ENCODE measurements around the gene RASA2. TPM values are rescaled to one million over a fixed set of nuclear protein-coding genes. Genes with fewer than 3 reads are reported as not detected.
"Not testable (repeated sequence)": the region's sequence is repeated elsewhere in the genome, so short reads cannot be mapped to it uniquely, and the experiment has no call there.

Gene RASA2
- total RNA-seq, 3 donors from 2014 or later, result 15.2 to 43.2 (median 22.0) TPM

DNA sequence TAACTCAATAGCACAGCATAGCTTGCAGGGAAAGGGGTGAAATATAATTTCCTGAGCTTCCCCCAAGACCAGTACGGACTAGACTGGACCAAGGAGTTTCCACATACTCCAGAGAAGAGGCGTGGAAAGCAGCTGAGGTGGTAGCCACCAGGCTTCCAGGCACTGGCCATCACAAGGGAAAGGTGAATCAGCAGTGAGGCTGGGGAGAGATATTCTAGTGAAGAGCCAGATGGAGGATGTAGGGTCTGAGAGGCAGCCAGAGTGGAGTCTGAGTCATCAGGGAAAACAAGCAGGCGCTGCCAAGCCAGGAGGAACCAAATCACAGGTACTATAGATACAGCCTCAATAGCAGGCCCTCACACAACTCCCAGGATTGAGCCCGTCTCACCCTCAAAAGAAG lies 9.6 kb upstream of the RASA2 start:
- Histone ChIP-seq H3K9me3 (no peaks in the 10 kb centered on the region), H3K4me3 (no peak overlapping the region), H3K27me3 (no peaks in the 10 kb centered on the region), H3K27ac (peak overlapping the region in 1 of 2 donors; percentile 30), H3K36me3 (no peaks in the 10 kb centered on the region), H3K4me1 (no peaks in the 10 kb centered on the region)
- TF ChIP-seq, protein P1, sequence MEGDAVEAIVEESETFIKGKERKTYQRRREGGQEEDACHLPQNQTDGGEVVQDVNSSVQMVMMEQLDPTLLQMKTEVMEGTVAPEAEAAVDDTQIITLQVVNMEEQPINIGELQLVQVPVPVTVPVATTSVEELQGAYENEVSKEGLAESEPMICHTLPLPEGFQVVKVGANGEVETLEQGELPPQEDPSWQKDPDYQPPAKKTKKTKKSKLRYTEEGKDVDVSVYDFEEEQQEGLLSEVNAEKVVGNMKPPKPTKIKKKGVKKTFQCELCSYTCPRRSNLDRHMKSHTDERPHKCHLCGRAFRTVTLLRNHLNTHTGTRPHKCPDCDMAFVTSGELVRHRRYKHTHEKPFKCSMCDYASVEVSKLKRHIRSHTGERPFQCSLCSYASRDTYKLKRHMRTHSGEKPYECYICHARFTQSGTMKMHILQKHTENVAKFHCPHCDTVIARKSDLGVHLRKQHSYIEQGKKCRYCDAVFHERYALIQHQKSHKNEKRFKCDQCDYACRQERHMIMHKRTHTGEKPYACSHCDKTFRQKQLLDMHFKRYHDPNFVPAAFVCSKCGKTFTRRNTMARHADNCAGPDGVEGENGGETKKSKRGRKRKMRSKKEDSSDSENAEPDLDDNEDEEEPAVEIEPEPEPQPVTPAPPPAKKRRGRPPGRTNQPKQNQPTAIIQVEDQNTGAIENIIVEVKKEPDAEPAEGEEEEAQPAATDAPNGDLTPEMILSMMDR (IDR thresholded peaks at IDR 0.05), result no peak
- TF ChIP-seq POLR2A (IDR thresholded peaks at IDR 0.05) (no peak), POLR2AphosphoS5 (IDR thresholded peaks at IDR 0.05) (no peak)
- DNase-seq (ENCODE audit: low spot score in 2 of 2), result peak in 1 of 2 donors; percentile 33
- intact Hi-C loops (cut with DNase I; ENCODE audit: low total_unique reads), result no loop called here

DNA sequence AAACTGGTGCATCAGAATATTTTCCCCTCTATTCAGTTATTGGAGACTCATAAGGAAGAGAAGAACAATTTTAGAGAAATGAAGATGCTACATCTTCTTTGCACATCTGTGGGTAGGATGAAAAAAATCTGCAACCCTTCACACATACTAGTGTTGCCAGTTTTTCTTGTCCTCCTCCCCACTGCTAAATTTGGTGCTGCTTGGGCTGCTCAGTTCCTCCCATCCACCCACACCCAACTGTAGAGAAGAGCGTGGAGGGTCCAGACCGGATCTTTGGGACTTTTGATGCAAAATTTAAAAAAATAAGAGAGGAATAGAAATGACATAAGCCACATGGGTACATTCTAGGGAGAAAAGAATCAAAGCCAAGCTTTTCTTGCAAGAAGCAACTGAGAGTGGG lies 8.7 kb upstream of the RASA2 start:
- TF ChIP-seq POLR2A (IDR thresholded peaks at IDR 0.05), result no peak
- Histone ChIP-seq H3K36me3 (no peaks in the 10 kb centered on the region), H3K9me3 (no peaks in the 10 kb centered on the region), H3K27me3 (no peaks in the 10 kb centered on the region), H3K4me1 (no peaks in the 10 kb centered on the region), H3K4me3 (no peak overlapping the region), H3K27ac (no peak overlapping the region)
- intact Hi-C loops (cut with DNase I; ENCODE audit: low total_unique reads), result no loop called here
- no peak for DNase-seq (ENCODE audit: low spot score in 2 of 2)

- H3K36me3 ChIP-seq; H3K4me1 ChIP-seq; H3K9me3 ChIP-seq; H3K27ac ChIP-seq; intact Hi-C loops (cut with DNase I; ENCODE audit: low total_unique reads); H3K4me3 ChIP-seq; H3K27me3 ChIP-seq; DNase-seq (ENCODE audit: low spot score in 2 of 2): not testable (repeated sequence)
These were observed 8.0 kb upstream of the RASA2 start for GRCh38 chr3:141478840-141479239.

- DNase-seq (ENCODE audit: low spot score in 2 of 2), result no peak
- no peaks in the 10 kb centered on the region for H3K27me3 ChIP-seq
- TF ChIP-seq POLR2A (IDR thresholded peaks at IDR 0.05) (no peak), POLR2AphosphoS5 (IDR thresholded peaks at IDR 0.05) (no peak)
- TF ChIP-seq, protein P1 (IDR thresholded peaks at IDR 0.05), result no peak
- intact Hi-C loops (cut with DNase I; ENCODE audit: low total_unique reads), result no loop called here
- H3K9me3 ChIP-seq, result no peaks in the 10 kb centered on the region
- H3K4me3 ChIP-seq, result no peak overlapping the region
- no peak overlapping the region for H3K27ac ChIP-seq
- H3K4me1 ChIP-seq, result peaks cover 3 to 4% of the 10 kb centered on the region in 2 donors
- no peaks in the 10 kb centered on the region for H3K36me3 ChIP-seq
These were observed 4.4 kb upstream of the RASA2 start for GRCh38 chr3:141482245-141482922.

GRCh38 chr3:141484701-141485287 lies 2.0 kb upstream of the RASA2 start:
- DNase-seq (ENCODE audit: low spot score in 2 of 2), result no peak
- no peak overlapping the region for H3K27ac ChIP-seq
- no peaks in the 10 kb centered on the region for H3K9me3 ChIP-seq
- H3K36me3 ChIP-seq, result no peaks in the 10 kb centered on the region
- intact Hi-C loops (cut with DNase I; ENCODE audit: low total_unique reads), result no loop called here
- H3K27me3 ChIP-seq, result no peaks in the 10 kb centered on the region
- peaks cover 3 to 4% of the 10 kb centered on the region in 2 donors for H3K4me1 ChIP-seq
- H3K4me3 ChIP-seq, result no peak overlapping the region
- no peak for TF ChIP-seq POLR2AphosphoS5 (IDR thresholded peaks at IDR 0.05)
- no peak for TF ChIP-seq POLR2A (IDR thresholded peaks at IDR 0.05)
- TF ChIP-seq, protein P1 (IDR thresholded peaks at IDR 0.05), result no peak

- H3K9me3 ChIP-seq, result no peaks in the 10 kb centered on the region
- H3K27me3 ChIP-seq, result no peaks in the 10 kb centered on the region
- peak overlapping the region; percentile 88 to 99 (median 91) for H3K4me3 ChIP-seq
- intact Hi-C loops (cut with DNase I; ENCODE audit: low total_unique reads), result no loop called here
- H3K36me3 ChIP-seq, result no peaks in the 10 kb centered on the region
- H3K27ac ChIP-seq, result peak overlapping the region; percentile 90 to 100
- no peak for DNase-seq (ENCODE audit: low spot score in 2 of 2)
- H3K4me1 ChIP-seq, result peaks cover 3 to 4% of the 10 kb centered on the region in 2 donors
- TF ChIP-seq POLR2AphosphoS5 (IDR thresholded peaks at IDR 0.05), result no peak
- TF ChIP-seq POLR2A (IDR thresholded peaks at IDR 0.05), result no peak
- TF ChIP-seq, protein P1 (IDR thresholded peaks at IDR 0.05), result no peak
These were observed 959 bp upstream of the RASA2 start for GRCh38 chr3:141485641-141486495.

Measured in breast epithelium (tissue), 4 donors.